Neural crest cell (in vitro differentiated cells): ENCODE data around the gene KHDRBS2. TPM values are rescaled to one million over a fixed set of nuclear protein-coding genes. Genes with fewer than 3 reads are reported as not detected.
A peak's percentile ranks its signal among the peaks of the same experiment; 100 is the strongest.

Experiments
- DNase-seq: peaks from one replicate; pipeline ENCODE4 v3.0.0; 2021; ENCODE audit warnings: low read depth, mixed read lengths, low spot score
- H3K27ac Mint-ChIP-seq: one replicate; pipeline ENCODE4 v1.8.0; 2021; ENCODE audit warnings: mild to moderate bottlenecking, mixed read lengths; ENCODE audit not compliant: unreplicated experiment
- H3K27me3 Mint-ChIP-seq: 2 replicates; pipeline ENCODE4 v1.8.0; 2021; ENCODE audit warnings: low read depth, mild to moderate bottlenecking, mixed read lengths
- H3K36me3 Mint-ChIP-seq: 2 replicates; pipeline ENCODE4 v1.8.0; 2021; ENCODE audit warnings: low read depth, mild to moderate bottlenecking, mixed read lengths
- H3K4me1 Mint-ChIP-seq: 2 replicates; pipeline ENCODE4 v1.8.0; 2021; ENCODE audit warnings: mixed read lengths
- H3K4me3 Mint-ChIP-seq: one replicate; pipeline ENCODE4 v1.8.0; 2021; ENCODE audit warnings: mild to moderate bottlenecking, mixed read lengths
- H3K9me3 Mint-ChIP-seq: 2 replicates; pipeline ENCODE4 v1.8.0; 2021; ENCODE audit warnings: mixed read lengths
- total RNA-seq: library from RNA; stranded (reverse); gene quantifications from 2 replicates; pipeline ENCODE4 v1.2.1, GENCODE V29; 2021
- TF ChIP-seq, protein P1 (sequence below): fragments of 200-600 bp; sonication (generic); conservative IDR thresholded peaks from 2 replicates; pipeline ENCODE4 v1.5.0; 2021; ENCODE audit warnings: antibody characterized with exemption, mild to moderate bottlenecking

KHDRBS2 gene
- total RNA-seq, 1 donor from 2014 or later, result 7.0 TPM

DNA sequence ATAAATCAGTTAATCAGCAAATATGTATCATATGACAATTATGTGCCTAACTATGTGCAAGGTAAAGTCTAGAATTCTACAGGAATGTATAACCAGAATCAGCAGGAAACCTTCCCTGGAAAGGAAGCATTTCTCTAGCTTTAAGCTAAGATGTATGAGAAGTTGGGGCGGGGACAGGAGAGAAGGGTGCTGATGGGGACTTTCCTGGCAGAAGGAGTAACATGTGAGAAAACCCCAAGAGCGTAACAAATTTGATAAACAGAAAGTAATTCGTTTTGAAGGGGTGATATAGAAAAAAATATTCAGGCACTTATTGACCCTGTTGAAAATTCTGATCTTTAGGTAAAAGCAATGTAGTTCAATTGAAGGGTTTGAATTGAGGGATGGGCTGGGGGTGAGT lies 226.1 kb downstream of the KHDRBS2 start:
- DNase-seq, result no peak
- Mint-ChIP-seq H3K36me3 (peaks cover 5% of the 10 kb centered on the region), H3K4me3 (no peak overlapping the region), H3K27ac (no peak overlapping the region), H3K9me3 (peaks cover 6% of the 10 kb centered on the region), H3K27me3 (no peaks in the 10 kb centered on the region), H3K4me1 (no peaks in the 10 kb centered on the region)
- TF ChIP-seq, protein P1, sequence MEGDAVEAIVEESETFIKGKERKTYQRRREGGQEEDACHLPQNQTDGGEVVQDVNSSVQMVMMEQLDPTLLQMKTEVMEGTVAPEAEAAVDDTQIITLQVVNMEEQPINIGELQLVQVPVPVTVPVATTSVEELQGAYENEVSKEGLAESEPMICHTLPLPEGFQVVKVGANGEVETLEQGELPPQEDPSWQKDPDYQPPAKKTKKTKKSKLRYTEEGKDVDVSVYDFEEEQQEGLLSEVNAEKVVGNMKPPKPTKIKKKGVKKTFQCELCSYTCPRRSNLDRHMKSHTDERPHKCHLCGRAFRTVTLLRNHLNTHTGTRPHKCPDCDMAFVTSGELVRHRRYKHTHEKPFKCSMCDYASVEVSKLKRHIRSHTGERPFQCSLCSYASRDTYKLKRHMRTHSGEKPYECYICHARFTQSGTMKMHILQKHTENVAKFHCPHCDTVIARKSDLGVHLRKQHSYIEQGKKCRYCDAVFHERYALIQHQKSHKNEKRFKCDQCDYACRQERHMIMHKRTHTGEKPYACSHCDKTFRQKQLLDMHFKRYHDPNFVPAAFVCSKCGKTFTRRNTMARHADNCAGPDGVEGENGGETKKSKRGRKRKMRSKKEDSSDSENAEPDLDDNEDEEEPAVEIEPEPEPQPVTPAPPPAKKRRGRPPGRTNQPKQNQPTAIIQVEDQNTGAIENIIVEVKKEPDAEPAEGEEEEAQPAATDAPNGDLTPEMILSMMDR, result no peak

DNA sequence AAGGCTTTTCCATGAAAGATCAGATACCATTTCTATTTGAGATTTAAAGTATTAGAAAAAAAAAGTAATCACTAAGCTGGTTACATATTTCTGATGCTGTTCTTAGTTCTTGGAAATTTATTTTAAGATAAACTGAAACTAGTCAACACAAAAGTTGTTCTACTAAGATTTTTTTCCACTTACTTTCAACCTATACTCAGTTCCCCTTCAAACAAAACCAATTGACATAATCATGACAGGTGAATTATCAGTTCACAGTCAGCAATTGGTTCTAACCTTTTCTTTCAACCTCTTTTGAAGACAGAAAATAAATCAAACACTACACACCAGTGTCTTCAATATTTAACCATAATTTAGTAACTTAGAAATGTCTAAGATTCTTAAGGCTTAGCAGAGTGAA lies 228.7 kb downstream of the KHDRBS2 start:
- no peaks in the 10 kb centered on the region for H3K27me3 Mint-ChIP-seq
- H3K36me3 Mint-ChIP-seq, result peaks cover 5% of the 10 kb centered on the region
- TF ChIP-seq, protein P1, result no peak

DNA sequence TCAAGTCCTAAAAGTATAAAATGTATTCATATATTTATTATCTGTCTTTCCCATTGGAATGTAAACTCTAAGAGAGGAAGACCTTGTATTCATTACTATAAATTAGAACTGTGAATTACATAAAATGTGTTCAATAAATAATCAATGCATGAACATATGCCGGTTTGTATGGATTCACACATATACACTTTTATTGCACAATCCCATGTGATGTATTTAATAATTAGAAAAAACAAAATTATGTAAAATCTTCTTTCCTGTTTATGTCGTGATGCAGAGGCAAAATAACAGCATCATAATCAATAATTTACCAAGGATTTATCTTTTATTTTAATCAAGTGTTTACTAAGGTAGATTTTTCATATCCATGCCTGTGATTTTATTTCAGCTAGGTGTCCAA lies 240.5 kb downstream of the KHDRBS2 start:
- Mint-ChIP-seq H3K36me3 (no peaks in the 10 kb centered on the region), H3K27me3 (no peaks in the 10 kb centered on the region), H3K27ac (no peak overlapping the region), H3K4me3 (no peak overlapping the region), H3K9me3 (no peaks in the 10 kb centered on the region), H3K4me1 (no peaks in the 10 kb centered on the region)
- DNase-seq, result no peak
- TF ChIP-seq, protein P1, result no peak

More for the DNA sequence above, 228.7 kb downstream of the KHDRBS2 start:
- Mint-ChIP-seq H3K4me1 (peaks cover 5% of the 10 kb centered on the region), H3K9me3 (peaks cover 9% of the 10 kb centered on the region), H3K27ac (no peak overlapping the region), H3K4me3 (no peak overlapping the region)
- DNase-seq, result no peak

DNA sequence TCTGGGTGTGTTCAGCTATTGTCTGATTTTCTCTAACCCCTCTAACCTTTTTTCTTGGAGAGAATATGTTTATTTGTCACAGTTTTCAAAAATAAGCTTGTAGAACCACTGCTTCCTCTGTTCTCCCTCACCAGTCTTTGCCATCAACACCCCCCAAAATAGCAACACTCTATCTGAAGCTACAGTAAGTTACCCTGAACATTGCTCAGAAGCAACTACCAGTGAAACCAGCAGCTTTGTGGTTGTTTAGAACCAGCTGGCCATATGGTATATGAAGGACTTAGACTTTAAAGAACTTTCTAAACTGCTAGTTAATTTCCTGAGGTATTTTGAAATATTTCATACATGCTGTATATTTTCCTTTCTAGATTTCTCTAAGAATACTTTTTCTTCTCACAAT lies 242.9 kb downstream of the KHDRBS2 start:
- Mint-ChIP-seq H3K4me1 (no peaks in the 10 kb centered on the region), H3K27me3 (no peaks in the 10 kb centered on the region), H3K9me3 (no peaks in the 10 kb centered on the region), H3K36me3 (no peaks in the 10 kb centered on the region), H3K27ac (no peak overlapping the region), H3K4me3 (no peak overlapping the region)
- TF ChIP-seq, protein P1, result no peak
- no peak for DNase-seq

DNA sequence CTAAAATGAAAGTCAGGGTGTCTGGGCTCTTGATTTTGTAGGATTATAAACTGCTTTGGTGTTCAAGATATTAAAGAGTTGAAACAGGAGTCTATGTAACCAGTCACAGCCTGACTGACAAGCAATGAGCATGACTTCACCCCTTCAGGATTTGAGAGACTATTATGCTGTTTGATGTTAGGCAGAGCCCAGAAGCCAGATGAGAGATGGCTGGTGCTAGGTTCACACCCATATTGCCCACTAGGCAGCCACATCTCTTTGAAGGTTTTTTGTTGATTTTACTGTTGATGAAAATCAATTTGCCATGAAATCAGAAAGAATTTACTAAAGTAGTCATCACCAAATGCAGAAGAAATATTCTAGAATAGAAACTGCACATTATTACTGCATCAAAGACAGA lies 243.6 kb downstream of the KHDRBS2 start:
- Mint-ChIP-seq H3K27me3 (no peaks in the 10 kb centered on the region), H3K27ac (peak overlapping the region; percentile 35), H3K9me3 (no peaks in the 10 kb centered on the region), H3K36me3 (no peaks in the 10 kb centered on the region), H3K4me1 (no peaks in the 10 kb centered on the region), H3K4me3 (no peak overlapping the region)
- no peak for DNase-seq
- TF ChIP-seq, protein P1, result no peak

DNA sequence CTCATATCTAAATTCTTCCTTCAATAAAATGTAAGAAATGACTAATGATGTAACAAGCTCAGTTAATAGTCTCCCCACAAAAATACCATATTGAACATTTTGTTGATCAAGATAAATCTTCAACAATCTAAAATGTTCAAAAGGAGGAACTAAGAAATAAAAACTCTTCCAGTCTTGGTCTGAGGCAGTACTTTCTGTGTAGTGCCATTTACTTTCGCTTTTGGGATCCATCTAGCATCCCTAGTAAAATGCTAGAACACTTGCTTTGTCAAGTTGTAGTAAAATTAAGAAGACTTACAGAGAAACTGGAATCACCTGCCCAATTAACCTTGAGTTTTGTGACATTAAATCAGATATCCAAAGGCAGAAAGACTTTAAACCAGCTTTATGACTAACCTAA lies 246.4 kb downstream of the KHDRBS2 start:
- peaks cover 8% of the 10 kb centered on the region for H3K9me3 Mint-ChIP-seq
- H3K4me1 Mint-ChIP-seq, result no peaks in the 10 kb centered on the region
- no peak for DNase-seq
- peaks cover 6% of the 10 kb centered on the region for H3K36me3 Mint-ChIP-seq
- TF ChIP-seq, protein P1, result no peak
- no peaks in the 10 kb centered on the region for H3K27me3 Mint-ChIP-seq
- H3K4me3 Mint-ChIP-seq, result no peak overlapping the region
- H3K27ac Mint-ChIP-seq, result no peak overlapping the region
